Cardiac muscle cell (in vitro differentiated cells and primary cell): Measurements from ENCODE around the gene ONECUT3. TPM values are rescaled to one million over a fixed set of nuclear protein-coding genes. Genes with fewer than 3 reads are reported as not detected.

Source experiments
- DNase-seq, 2 donors: peaks; one replicate each; pipeline versions ENCODE4 v3.0.0 to v3.0.0-alpha.2; 2010 to 2017; ENCODE audit warnings: low read depth in 1 of 2, low spot score in 1 of 2
- H3K27ac ChIP-seq: fragments of 200-600 bp; sonication (generic); 2 replicates; pipeline ENCODE4 v1.5.1; 2016
- H3K27me3 ChIP-seq: fragments of 200-600 bp; sonication (generic); 2 replicates; pipeline ENCODE4 v1.6.0; 2016; ENCODE audit warnings: control low read depth
- H3K36me3 ChIP-seq: fragments of 200-600 bp; sonication (generic); 2 replicates; pipeline ENCODE4 v1.5.1; 2016; ENCODE audit warnings: control low read depth
- H3K4me1 ChIP-seq: fragments of 200-600 bp; sonication (generic); 2 replicates; pipeline ENCODE4 v1.8.1; 2017; ENCODE audit warnings: low read depth, mild to moderate bottlenecking, mixed run types
- H3K4me3 ChIP-seq: fragments of 200-600 bp; sonication (generic); 2 replicates; pipeline ENCODE4 v1.5.1; 2016; ENCODE audit warnings: mild to moderate bottlenecking
- H3K9me3 ChIP-seq: fragments of 200-600 bp; sonication (generic); 2 replicates; pipeline ENCODE4 v1.5.1; 2017; ENCODE audit warnings: low read depth, mild to moderate bottlenecking, control low read depth
- polyA plus RNA-seq: library from polyadenylated mRNA; unstranded; fragments of >200 nt; fragmentation: Nextera tagmentation; extraction: Ambion mirVana; gene quantifications from 2 replicates; pipeline ENCODE4 v1.2.1, GENCODE V29; 2016
- total RNA-seq: library from RNA; depleted of rRNA; stranded (reverse); fragments of >200 nt; gene quantifications from 2 replicates; pipeline ENCODE4 v1.2.3, GENCODE V29; 2016
- TF ChIP-seq, protein P1 (sequence below): IDR thresholded peaks from 2 replicates; pipeline ENCODE4 v1.5.1; 2012; ENCODE audit warnings: low read depth, mild to moderate bottlenecking, low read length

The ONECUT3 gene
- total and polyA plus RNA-seq, 2 experiments from 2014 or later: not detected

DNA sequence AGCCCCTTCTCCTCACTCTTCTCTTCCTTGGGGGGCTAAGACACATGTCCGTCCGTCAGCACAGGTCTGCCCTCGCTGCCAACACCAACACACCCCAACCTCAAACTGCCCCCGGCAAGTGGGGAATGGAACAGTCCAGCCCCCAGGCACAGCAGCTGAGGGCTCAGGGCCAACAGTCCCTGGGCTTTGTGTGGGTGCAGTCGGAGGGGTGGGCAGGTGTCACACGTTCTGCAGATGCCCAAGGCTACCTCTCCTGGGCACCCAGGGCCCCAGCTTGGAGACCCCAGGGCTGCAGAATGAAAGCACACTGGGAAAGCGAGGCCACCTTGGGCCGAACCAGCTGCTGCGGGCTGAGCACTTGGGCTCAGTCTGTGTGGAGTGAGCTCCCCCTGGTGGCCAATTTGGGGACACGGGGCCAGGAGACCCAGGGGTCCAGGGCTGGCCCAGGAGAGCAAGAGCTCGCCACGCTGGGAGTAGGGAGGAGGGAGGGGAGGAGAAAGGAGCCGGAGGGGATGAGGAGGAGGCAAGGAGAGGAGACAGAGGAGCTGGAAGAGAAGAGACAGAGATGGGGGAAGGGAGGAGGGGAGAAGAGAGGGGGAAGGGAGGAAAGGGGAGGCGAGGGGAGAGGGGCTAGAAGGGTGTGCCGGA is 72.7 kb downstream of the ONECUT3 start:
- Histone ChIP-seq H3K36me3 (no peaks in the 10 kb centered on the region), H3K27me3 (no peaks in the 10 kb centered on the region), H3K4me1 (no peaks in the 10 kb centered on the region), H3K4me3 (no peak overlapping the region), H3K27ac (no peak overlapping the region), H3K9me3 (no peaks in the 10 kb centered on the region)
- TF ChIP-seq, protein P1, sequence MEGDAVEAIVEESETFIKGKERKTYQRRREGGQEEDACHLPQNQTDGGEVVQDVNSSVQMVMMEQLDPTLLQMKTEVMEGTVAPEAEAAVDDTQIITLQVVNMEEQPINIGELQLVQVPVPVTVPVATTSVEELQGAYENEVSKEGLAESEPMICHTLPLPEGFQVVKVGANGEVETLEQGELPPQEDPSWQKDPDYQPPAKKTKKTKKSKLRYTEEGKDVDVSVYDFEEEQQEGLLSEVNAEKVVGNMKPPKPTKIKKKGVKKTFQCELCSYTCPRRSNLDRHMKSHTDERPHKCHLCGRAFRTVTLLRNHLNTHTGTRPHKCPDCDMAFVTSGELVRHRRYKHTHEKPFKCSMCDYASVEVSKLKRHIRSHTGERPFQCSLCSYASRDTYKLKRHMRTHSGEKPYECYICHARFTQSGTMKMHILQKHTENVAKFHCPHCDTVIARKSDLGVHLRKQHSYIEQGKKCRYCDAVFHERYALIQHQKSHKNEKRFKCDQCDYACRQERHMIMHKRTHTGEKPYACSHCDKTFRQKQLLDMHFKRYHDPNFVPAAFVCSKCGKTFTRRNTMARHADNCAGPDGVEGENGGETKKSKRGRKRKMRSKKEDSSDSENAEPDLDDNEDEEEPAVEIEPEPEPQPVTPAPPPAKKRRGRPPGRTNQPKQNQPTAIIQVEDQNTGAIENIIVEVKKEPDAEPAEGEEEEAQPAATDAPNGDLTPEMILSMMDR: peak; percentile 89
- peak; percentile 79 to 86 for DNase-seq

DNA sequence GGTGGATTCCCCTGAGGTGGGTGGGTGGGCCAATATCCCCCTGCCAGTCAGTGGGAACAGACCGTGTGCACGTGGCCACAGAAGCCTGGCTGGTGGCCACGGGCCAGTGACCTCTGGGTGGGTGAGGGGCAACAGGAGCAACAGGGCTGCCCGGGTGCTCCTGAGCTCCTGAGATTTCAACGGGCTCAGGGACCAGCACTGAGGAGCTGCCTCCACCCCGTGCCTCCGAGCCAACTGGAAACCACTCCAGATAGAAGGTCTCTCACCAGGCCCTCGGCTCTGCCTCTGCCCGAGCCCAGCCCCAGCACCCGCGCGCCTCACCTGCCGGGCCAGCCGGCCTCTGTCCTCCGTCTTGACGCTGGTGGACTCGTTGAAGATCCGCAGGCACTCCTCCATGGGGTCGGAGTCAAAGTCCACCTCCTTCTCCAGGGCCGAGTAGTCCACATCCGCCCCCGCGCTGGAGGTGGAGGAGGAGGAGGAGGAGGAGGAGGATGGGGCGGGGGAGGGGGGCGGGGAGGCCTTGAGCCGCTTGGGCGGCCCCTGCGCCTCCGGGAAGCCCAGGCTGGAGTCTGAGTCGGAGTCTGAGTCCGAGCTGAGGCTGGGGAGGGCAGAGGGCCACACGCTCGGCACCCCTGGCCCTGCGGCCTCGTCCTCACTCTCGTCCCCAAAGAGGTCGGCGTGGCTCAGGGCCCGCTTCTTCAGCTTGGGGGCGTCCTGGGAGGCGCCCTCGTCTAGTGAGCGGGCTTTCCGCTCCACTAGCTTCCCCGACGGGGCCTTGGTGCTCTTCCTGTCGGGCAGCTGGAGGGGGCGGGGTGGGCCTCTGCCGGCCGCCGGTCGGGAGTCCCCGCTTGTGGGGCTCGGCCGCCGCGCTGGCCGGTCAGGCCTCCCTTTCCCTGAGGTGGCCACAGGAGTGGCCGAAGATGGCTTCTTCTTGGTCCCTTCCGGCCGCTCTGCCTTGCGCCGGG is 73.5 kb downstream of the ONECUT3 start:
- Histone ChIP-seq H3K4me3 (no peak overlapping the region), H3K27me3 (no peaks in the 10 kb centered on the region), H3K4me1 (no peaks in the 10 kb centered on the region), H3K27ac (peak overlapping the region; percentile 26), H3K9me3 (no peaks in the 10 kb centered on the region), H3K36me3 (no peaks in the 10 kb centered on the region)
- DNase-seq: peak in 1 of 2 donors; percentile 24
- TF ChIP-seq, protein P1: no peak

DNA sequence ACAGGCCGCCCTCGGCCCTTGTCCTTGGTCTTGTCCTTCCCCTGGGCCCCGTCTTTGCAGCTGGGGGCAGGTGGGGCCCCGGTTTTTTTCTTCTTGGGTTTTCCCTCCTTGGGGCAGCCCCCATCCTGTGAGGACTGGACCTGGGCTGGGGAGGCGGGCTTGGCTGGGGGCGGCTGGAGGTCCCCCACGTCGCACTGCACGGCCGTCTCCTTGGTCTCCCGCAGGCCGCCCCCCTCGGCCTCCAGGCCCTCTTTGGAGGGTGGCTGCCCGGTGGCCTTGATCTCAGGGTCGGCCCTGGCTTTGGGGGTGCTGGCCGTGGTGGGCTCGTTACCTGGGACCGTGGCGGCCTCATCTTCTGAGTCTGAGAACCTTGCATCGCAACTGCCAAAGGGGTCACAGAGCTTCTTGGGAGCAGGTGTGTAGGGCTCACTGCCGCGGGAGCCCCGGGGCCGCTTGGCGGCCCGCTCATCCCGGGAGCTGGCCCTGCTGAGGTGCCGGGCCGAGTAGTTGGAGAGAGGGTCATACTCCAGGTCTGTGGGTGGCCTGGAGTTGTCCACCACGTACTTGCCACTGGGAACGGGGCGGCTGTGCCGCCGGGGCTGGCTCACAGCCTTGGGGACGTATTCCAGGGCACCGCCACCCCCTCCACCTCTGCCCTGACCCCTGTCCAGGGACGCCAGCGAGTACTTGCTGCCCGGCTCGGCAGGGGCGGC is 74.4 kb downstream of the ONECUT3 start:
- Histone ChIP-seq H3K27ac (no peak overlapping the region), H3K36me3 (no peaks in the 10 kb centered on the region), H3K9me3 (no peaks in the 10 kb centered on the region), H3K4me3 (no peak overlapping the region), H3K27me3 (no peaks in the 10 kb centered on the region), H3K4me1 (no peaks in the 10 kb centered on the region)
- TF ChIP-seq, protein P1: no peak
- DNase-seq: no peak

DNA sequence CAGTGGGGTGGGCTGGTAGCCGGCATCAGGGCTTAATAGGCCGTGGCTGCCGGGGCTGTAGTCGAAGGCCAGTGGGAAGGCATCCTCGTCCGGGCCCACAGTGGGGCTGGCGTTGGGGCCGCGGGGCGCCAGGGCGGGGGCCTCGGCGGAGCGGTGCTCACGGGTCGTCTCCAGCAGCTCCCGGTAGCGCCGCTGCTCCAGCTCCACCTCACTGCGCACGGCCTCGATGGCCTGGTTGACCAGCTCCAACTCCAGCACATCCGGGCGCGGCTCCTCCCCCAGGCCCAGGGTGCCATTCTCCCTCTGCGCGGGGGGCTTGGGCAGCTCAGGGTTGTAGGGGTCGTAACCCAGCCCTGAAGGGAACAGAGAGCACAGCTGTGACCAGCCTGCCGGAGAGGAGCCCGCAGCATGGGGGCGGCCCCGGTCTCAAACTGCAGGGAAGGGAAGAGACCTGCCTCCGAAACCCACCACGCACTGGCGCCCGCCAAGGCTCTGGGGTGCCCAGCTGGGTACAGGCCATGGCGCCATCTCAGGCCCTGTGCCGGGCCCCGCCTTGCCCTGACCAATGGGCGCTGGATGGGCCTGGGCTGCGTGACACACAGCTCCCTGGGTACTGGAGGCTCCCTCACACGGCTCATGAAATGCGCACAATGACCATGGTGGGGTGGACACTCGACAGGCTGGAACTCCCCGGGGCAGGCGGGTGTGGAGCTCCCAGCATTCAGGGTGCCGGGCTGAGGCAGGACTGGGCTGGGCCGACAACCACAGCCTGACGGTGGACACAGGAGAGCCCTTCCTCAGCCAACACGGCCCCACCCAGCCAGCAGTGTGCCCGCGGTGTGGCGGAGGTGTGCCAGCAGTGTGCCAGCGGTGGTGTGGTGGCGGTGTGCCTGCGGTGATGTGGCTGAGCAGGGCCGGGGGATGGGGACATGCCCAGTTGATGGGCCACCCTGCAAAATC is 75.3 kb downstream of the ONECUT3 start:
- no peak for DNase-seq
- TF ChIP-seq, protein P1: no peak

DNA sequence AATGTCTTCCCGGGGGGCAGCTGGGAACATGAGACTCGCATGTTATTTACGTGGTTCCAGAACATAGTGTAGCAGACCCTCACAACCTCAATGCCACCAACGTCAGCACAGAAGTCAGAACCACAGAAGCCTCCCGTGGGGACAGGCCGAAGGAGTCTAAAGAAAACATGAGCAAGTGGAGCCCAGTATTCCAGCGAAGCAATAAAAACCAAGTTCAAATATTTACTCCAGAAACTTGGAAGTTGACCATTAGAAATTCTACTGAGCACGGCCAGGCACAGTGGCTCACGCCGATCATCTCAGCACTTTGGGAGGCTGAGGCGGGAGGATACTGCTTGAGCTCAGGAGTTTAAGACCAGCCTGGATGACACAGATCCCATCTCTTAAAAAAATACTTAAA is 76.7 kb downstream of the ONECUT3 start:
- TF ChIP-seq, protein P1: no peak
- H3K36me3 ChIP-seq: no peaks in the 10 kb centered on the region
- DNase-seq: no peak

More for the DNA sequence above, 75.3 kb downstream of the ONECUT3 start:
- Histone ChIP-seq H3K27ac (no peak overlapping the region), H3K36me3 (no peaks in the 10 kb centered on the region), H3K9me3 (no peaks in the 10 kb centered on the region), H3K27me3 (no peaks in the 10 kb centered on the region), H3K4me1 (no peaks in the 10 kb centered on the region), H3K4me3 (no peak overlapping the region)

More for the DNA sequence above, 76.7 kb downstream of the ONECUT3 start:
- no peaks in the 10 kb centered on the region for H3K9me3 ChIP-seq
- no peak overlapping the region for H3K27ac ChIP-seq
- no peaks in the 10 kb centered on the region for H3K4me1 ChIP-seq
- H3K27me3 ChIP-seq: no peaks in the 10 kb centered on the region
- no peak overlapping the region for H3K4me3 ChIP-seq
